IMR-90 (cell line): Measurements from ENCODE around the gene PTPRN2. TPM values are rescaled to one million over a fixed set of nuclear protein-coding genes. Genes with fewer than 3 reads are reported as not detected.

Experiments used
- ATAC-seq: fragments of 200-7000 bp; cut with Tn5 transposase; 2 replicates; pipeline ENCODE4 v1.9.1; 2020; ENCODE audit warnings: low read depth, mild to moderate bottlenecking, moderate library complexity
- BruUV-seq: library from RNA; stranded (reverse); fragments of 400-500 nt; replicated peaks from 2 replicates; lab custom pipeline; 2021; lab: Mats Ljungman, UMichigan
- CTCF ChIA-PET: fragments of 300-600 bp; formaldehyde crosslinking; extraction: SDS; loops from one replicate; lab custom pipeline; 2021; ENCODE audit warnings: antibody characterized with exemption; lab: Yijun Ruan, JAX
- POLR2A ChIA-PET: fragments of 300-600 bp; sonication (Branson Sonifier 250); formaldehyde crosslinking; loops from one replicate; lab custom pipeline; 2022; ENCODE audit warnings: antibody characterized with exemption; ENCODE audit not compliant: unreplicated experiment; lab: Charles Lee
- DNase-seq: peaks from one replicate; pipeline ENCODE4 v3.0.0; 2013
- H2AFZ ChIP-seq: replicated peaks from 2 replicates; pipeline ENCODE3; 2013; ENCODE audit warnings: low read length, mild to moderate bottlenecking; ENCODE audit not compliant: poor library complexity
- H2AK5ac ChIP-seq: 2 replicates; pipeline ENCODE4 v1.6.1; 2013; ENCODE audit warnings: low read depth, low read length, inconsistent platforms
- H2AK9ac ChIP-seq: replicated peaks from 2 replicates; pipeline ENCODE3; 2013; ENCODE audit warnings: mild to moderate bottlenecking, low read depth, low read length, moderate library complexity; ENCODE audit not compliant: poor library complexity
- H2BK120ac ChIP-seq: 2 replicates; pipeline ENCODE4 v1.6.1; 2013; ENCODE audit warnings: low read depth, low read length, inconsistent platforms
- H2BK15ac ChIP-seq: 3 replicates; pipeline ENCODE4 v1.6.1; 2013; ENCODE audit warnings: low read depth, low read length, inconsistent platforms
- H2BK20ac ChIP-seq: 2 replicates; pipeline ENCODE4 v1.6.1; 2013; ENCODE audit warnings: low read depth, mild to moderate bottlenecking, inconsistent platforms, low read length, moderate library complexity
- H2BK5ac ChIP-seq: 2 replicates; pipeline ENCODE4 v1.6.1; 2013; ENCODE audit warnings: mild to moderate bottlenecking, low read depth, low read length, inconsistent platforms; ENCODE audit not compliant: poor library complexity, severe bottlenecking
- H3K14ac ChIP-seq: replicated peaks from 2 replicates; pipeline ENCODE4 v1.6.1; 2013; ENCODE audit warnings: low read depth, low read length, inconsistent platforms
- H3K18ac ChIP-seq: 2 replicates; pipeline ENCODE4 v1.6.1; 2013; ENCODE audit warnings: low read depth, low read length, control low read depth
- H3K23ac ChIP-seq: 2 replicates; pipeline ENCODE4 v1.6.1; 2013; ENCODE audit warnings: low read depth, low read length, inconsistent platforms
- H3K27ac ChIP-seq: 2 replicates; pipeline ENCODE4 v1.5.1; 2013; ENCODE audit warnings: mild to moderate bottlenecking, control low read depth, low read length; ENCODE audit not compliant: insufficient read depth
- H3K27me3 ChIP-seq: 2 replicates; pipeline ENCODE4 v1.6.1; 2013; ENCODE audit warnings: low read length; ENCODE audit not compliant: control insufficient read depth, insufficient read depth
- H3K36me3 ChIP-seq: 2 replicates; pipeline ENCODE4 v1.6.1; 2013; ENCODE audit warnings: low read length, mixed read lengths; ENCODE audit not compliant: control insufficient read depth, insufficient read depth
- H3K4ac ChIP-seq: 2 replicates; pipeline ENCODE4 v1.6.1; 2013; ENCODE audit warnings: low read depth, low read length, inconsistent platforms
- H3K4me1 ChIP-seq: 2 replicates; pipeline ENCODE4 v1.6.1; 2013; ENCODE audit warnings: low read length, mixed read lengths; ENCODE audit not compliant: control insufficient read depth, insufficient read depth
- H3K4me2 ChIP-seq: 2 replicates; pipeline ENCODE4 v1.6.1; 2013; ENCODE audit warnings: low read depth, mild to moderate bottlenecking, control low read depth, low read length, moderate library complexity
- H3K4me3 ChIP-seq: 2 replicates; pipeline ENCODE4 v1.5.1; 2013; ENCODE audit warnings: low read depth, mild to moderate bottlenecking, control low read depth, low read length, moderate library complexity; ENCODE audit not compliant: insufficient read depth
- H3K56ac ChIP-seq: 2 replicates; pipeline ENCODE4 v1.6.1; 2013; ENCODE audit warnings: low read length, inconsistent platforms; ENCODE audit not compliant: insufficient read depth; ENCODE audit errors: extremely low read depth
- H3K79me1 ChIP-seq, 2 experiments: 2 replicates each; pipeline ENCODE4 v1.6.1; 2013; ENCODE audit warnings: low read length in 2 of 2, inconsistent platforms in 1 of 2, low read depth in 1 of 2
- H3K9ac ChIP-seq: 2 replicates; pipeline ENCODE4 v1.6.1; 2013; ENCODE audit warnings: low read depth, low read length, control low read depth
- H3K9me1 ChIP-seq: 2 replicates; pipeline ENCODE4 v1.6.1; 2013; ENCODE audit warnings: low read length, inconsistent platforms; ENCODE audit not compliant: insufficient read depth
- H3K9me3 ChIP-seq: 2 replicates; pipeline ENCODE4 v1.6.1; 2013; ENCODE audit warnings: low read length; ENCODE audit not compliant: control insufficient read depth, insufficient read depth
- H4K20me1 ChIP-seq: 2 replicates; pipeline ENCODE4 v1.6.1; 2013; ENCODE audit warnings: low read length, inconsistent platforms; ENCODE audit not compliant: insufficient read depth
- H4K5ac ChIP-seq: 2 replicates; pipeline ENCODE4 v1.6.1; 2013; ENCODE audit warnings: mild to moderate bottlenecking, low read depth, low read length, control low read depth
- H4K8ac ChIP-seq, 2 experiments: 2 replicates each; pipeline ENCODE4 v1.6.1; 2013; ENCODE audit warnings: low read depth in 2 of 2, low read length in 2 of 2, control low read depth in 1 of 2, inconsistent platforms in 1 of 2
- H4K91ac ChIP-seq: 2 replicates; pipeline ENCODE4 v1.6.1; 2013; ENCODE audit warnings: low read depth, low read length, inconsistent platforms; ENCODE audit not compliant: insufficient read depth
- BHLHE40 ChIP-seq: fragments of 150-350 bp; IDR thresholded peaks from 2 replicates; pipeline ENCODE4 v1.6.1; 2016; ENCODE audit warnings: mild to moderate bottlenecking, low read depth, low read length
- CEBPB ChIP-seq: IDR thresholded peaks from 2 replicates; pipeline ENCODE4 v1.6.1; 2012; ENCODE audit warnings: low read depth, low read length, improper control_type of control experiment
- CHD1 ChIP-seq: IDR thresholded peaks from 2 replicates; pipeline ENCODE4 v1.6.1; 2012; ENCODE audit warnings: low read depth, low read length, improper control_type of control experiment
- FOS ChIP-seq: fragments of 150-350 bp; IDR thresholded peaks from 2 replicates; pipeline ENCODE4 v1.6.1; 2016; ENCODE audit warnings: low read depth, low read length
- MAFK ChIP-seq: IDR thresholded peaks from 2 replicates; pipeline ENCODE4 v1.6.1; 2012; ENCODE audit warnings: low read depth, low read length, improper control_type of control experiment
- MXI1 ChIP-seq: IDR thresholded peaks from 2 replicates; pipeline ENCODE4 v1.6.1; 2012; ENCODE audit warnings: low read depth, mild to moderate bottlenecking, low read length, moderate library complexity, borderline replicate concordance
- NFE2L2 ChIP-seq: fragments of 150-350 bp; IDR thresholded peaks from 2 replicates; pipeline ENCODE4 v1.6.1; 2016; ENCODE audit warnings: low read depth, mild to moderate bottlenecking, low read length
- POLR2A ChIP-seq: IDR thresholded peaks from 2 replicates; pipeline ENCODE4 v1.6.1; 2012; ENCODE audit warnings: mild to moderate bottlenecking, low read depth, low read length
- RAD21 ChIP-seq: IDR thresholded peaks from 2 replicates; pipeline ENCODE4 v1.6.1; 2012; ENCODE audit warnings: low read length, improper control_type of control experiment
- RCOR1 ChIP-seq: IDR thresholded peaks from 2 replicates; pipeline ENCODE4 v1.6.1; 2012; ENCODE audit warnings: mild to moderate bottlenecking, low read length, improper control_type of control experiment; ENCODE audit not compliant: insufficient replicate concordance
- RFX5 ChIP-seq: IDR thresholded peaks from 2 replicates; pipeline ENCODE4 v1.8.0; 2012; ENCODE audit warnings: low read depth, mild to moderate bottlenecking, low read length, moderate library complexity
- SMC3 ChIP-seq: fragments of 150-350 bp; IDR thresholded peaks from 2 replicates; pipeline ENCODE4 v1.6.1; 2016; ENCODE audit warnings: low read depth, mild to moderate bottlenecking, antibody characterized with exemption, low read length, moderate library complexity
- WGBS, 2 experiments: methylation state at CpG; one replicate each; pipeline versions ENCODE4 v1.1.5 to v1.1.7; 2013; ENCODE audit warnings: missing lambda C conversion rate in 2 of 2; ENCODE audit not compliant: insufficient read length in 1 of 2; ENCODE audit errors: extremely low coverage in 2 of 2; 5-methylcytosine and 5-hydroxymethylcytosine counted together
- dilution Hi-C: fragments of 300-500 bp; cut with HindIII; formaldehyde crosslinking; loops from one replicate; pipeline ENCODE4 v1.14.3; 2018; ENCODE audit warnings: low sequenced_read_pairs; ENCODE audit not compliant: unreplicated experiment
- in situ Hi-C: fragments of 300-500 bp; cut with MboI; formaldehyde crosslinking; loops from 3 replicates; pipeline ENCODE4 v1.14.3; 2019; ENCODE audit warnings: low sequenced_read_pairs, inconsistent platforms, mixed read lengths
- intact Hi-C: fragments of 100-400 bp; cut with micrococcal nuclease; formaldehyde crosslinking; loops from 2 replicates; pipeline ENCODE4 v1.10.0; 2022
- polyA plus RNA-seq, 3 experiments: library from polyadenylated mRNA; depleted of rRNA; stranded (reverse); fragments of >200 nt; gene quantifications; 2 replicates each; pipeline ENCODE4 v1.2.3, GENCODE V29; 2012; ENCODE audit warnings: low replicate concordance in 1 of 3
- total RNA-seq: library from RNA; depleted of rRNA; stranded (reverse); fragments of >200 nt; gene quantifications from 2 replicates; pipeline ENCODE4 v1.2.3, GENCODE V29; 2012
- TF ChIP-seq, protein P1 (sequence below): conservative IDR thresholded peaks from 2 replicates; pipeline ENCODE4 v1.5.1; 2012; ENCODE audit warnings: mild to moderate bottlenecking, low read depth, low read length, improper control_type of control experiment
- TF ChIP-seq, protein P2 (sequence below): fragments of 150-350 bp; IDR thresholded peaks from 2 replicates; pipeline ENCODE4 v1.6.1; 2016; ENCODE audit warnings: low read depth, mild to moderate bottlenecking, low read length, moderate library complexity, borderline replicate concordance

PTPRN2 gene
- total and polyA plus RNA-seq, 2 of the 4 experiments (the other 2 are of a cell fraction): 0.03 TPM; not detected in 1

DNA sequence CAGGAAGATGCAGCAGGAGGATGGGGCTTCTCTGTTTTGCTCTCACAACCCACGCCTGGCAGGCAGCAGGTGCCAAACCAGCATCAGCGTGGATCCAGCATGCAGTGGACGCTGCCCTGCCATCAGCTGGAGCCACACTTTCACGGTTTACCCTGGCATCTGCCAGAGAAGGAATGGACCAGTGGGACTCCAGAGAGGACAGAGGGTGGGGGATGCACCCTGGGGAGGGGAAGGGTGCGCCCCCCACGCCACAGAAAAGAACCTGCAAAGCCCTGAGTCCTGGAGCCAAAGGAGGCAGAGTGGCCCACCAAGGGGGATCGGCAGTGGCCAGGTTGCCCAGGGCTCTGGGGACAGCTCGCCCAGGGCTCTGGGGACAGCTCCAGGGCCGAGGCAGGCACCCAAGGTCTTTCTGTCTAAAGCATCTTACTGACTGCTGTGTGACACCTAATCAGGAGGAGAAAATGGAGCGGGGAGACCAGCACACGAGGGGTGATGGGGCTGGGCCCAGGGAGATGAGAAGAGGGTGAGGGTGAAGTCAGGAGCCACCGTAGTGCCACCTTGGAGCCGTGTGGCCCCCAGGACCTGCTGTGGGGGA lies 1025.7 kb downstream of the PTPRN2 start:
- H2AK9ac ChIP-seq: no peak overlapping the region
- no peaks in the 10 kb centered on the region for H4K20me1 ChIP-seq
- H3K9ac ChIP-seq: no peak overlapping the region
- no peak overlapping the region for H2BK15ac ChIP-seq
- H3K4ac ChIP-seq: no peak overlapping the region
- no peak overlapping the region for H3K23ac ChIP-seq
- no peak overlapping the region for H3K27ac ChIP-seq
- no peak overlapping the region for H3K14ac ChIP-seq
- H3K4me2 ChIP-seq: no peak overlapping the region
- no peaks in the 10 kb centered on the region for H3K36me3 ChIP-seq
- no peak overlapping the region for H3K18ac ChIP-seq
- WGBS, 2 experiments: 56% methylated on average over 5 of the region's 13 CpGs; no CpG with 5 or more reads in 1 of the 2 experiments
- CTCF ChIA-PET: no interaction called here
- peak overlapping the region; percentile 14 for H2AFZ ChIP-seq
- no peak overlapping the region for H2BK5ac ChIP-seq
- no TSS peak for BruUV-seq
- no peak overlapping the region for H3K4me3 ChIP-seq
- TF ChIP-seq BHLHE40 (no peak), FOS (no peak), SMC3 (no peak), RCOR1 (no peak), POLR2A (no peak), CEBPB (no peak), RFX5 (no peak), NFE2L2 (no peak), MAFK (no peak), RAD21 (no peak), CHD1 (no peak), MXI1 (no peak)
- TF ChIP-seq, protein P1, sequence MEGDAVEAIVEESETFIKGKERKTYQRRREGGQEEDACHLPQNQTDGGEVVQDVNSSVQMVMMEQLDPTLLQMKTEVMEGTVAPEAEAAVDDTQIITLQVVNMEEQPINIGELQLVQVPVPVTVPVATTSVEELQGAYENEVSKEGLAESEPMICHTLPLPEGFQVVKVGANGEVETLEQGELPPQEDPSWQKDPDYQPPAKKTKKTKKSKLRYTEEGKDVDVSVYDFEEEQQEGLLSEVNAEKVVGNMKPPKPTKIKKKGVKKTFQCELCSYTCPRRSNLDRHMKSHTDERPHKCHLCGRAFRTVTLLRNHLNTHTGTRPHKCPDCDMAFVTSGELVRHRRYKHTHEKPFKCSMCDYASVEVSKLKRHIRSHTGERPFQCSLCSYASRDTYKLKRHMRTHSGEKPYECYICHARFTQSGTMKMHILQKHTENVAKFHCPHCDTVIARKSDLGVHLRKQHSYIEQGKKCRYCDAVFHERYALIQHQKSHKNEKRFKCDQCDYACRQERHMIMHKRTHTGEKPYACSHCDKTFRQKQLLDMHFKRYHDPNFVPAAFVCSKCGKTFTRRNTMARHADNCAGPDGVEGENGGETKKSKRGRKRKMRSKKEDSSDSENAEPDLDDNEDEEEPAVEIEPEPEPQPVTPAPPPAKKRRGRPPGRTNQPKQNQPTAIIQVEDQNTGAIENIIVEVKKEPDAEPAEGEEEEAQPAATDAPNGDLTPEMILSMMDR: no peak
- TF ChIP-seq, protein P2, sequence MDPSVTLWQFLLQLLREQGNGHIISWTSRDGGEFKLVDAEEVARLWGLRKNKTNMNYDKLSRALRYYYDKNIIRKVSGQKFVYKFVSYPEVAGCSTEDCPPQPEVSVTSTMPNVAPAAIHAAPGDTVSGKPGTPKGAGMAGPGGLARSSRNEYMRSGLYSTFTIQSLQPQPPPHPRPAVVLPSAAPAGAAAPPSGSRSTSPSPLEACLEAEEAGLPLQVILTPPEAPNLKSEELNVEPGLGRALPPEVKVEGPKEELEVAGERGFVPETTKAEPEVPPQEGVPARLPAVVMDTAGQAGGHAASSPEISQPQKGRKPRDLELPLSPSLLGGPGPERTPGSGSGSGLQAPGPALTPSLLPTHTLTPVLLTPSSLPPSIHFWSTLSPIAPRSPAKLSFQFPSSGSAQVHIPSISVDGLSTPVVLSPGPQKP: no peak
- ATAC-seq: no peak
- peaks cover 57% of the 10 kb centered on the region for H3K9me3 ChIP-seq
- no peak for DNase-seq
- POLR2A ChIA-PET: no interaction called here
- H3K9me1 ChIP-seq: no peaks in the 10 kb centered on the region
- H2BK20ac ChIP-seq: no peak overlapping the region
- H3K56ac ChIP-seq: no peak overlapping the region
- no peak overlapping the region for H4K5ac ChIP-seq
- no peak overlapping the region for H4K91ac ChIP-seq
- intact Hi-C loops: no loop called here
- dilution Hi-C loops: no loop called here
- H4K8ac ChIP-seq: no peak overlapping the region
- no peaks in the 10 kb centered on the region for H3K4me1 ChIP-seq
- H3K79me1 ChIP-seq: no peaks in the 10 kb centered on the region
- H2AK5ac ChIP-seq: no peak overlapping the region
- in situ Hi-C loops: no loop called here
- no peaks in the 10 kb centered on the region for H3K27me3 ChIP-seq
- no peak overlapping the region for H2BK120ac ChIP-seq
